Kidney (tissue), 14 donors: ENCODE measurements around the gene APOA1. TPM values are rescaled to one million over a fixed set of nuclear protein-coding genes. Genes with fewer than 3 reads are reported as not detected.

Source experiments
- DNase-seq, 5 donors: peaks; one replicate each; pipeline ENCODE4 v3.0.0-alpha.2; 2013 to 2020
- FAIRE-seq: peaks from 2 replicates; lab custom pipeline; 2012; peaks lifted over from hg19 to GRCh38; lab: Jason Lieb, UNC
- H3K27ac ChIP-seq, 2 donors: one replicate each; pipeline ENCODE4 v1.7.0; 2013; ENCODE audit warnings: low read depth in 2 of 2, low read length in 2 of 2, inconsistent platforms in 1 of 2
- H3K27me3 ChIP-seq: one replicate; pipeline ENCODE4 v1.7.1; 2013; ENCODE audit warnings: low read length, inconsistent platforms; ENCODE audit not compliant: control insufficient read depth, insufficient read depth
- H3K36me3 ChIP-seq, 3 donors: one replicate each; pipeline versions ENCODE4 v1.7.0 to v1.7.1; 2013; ENCODE audit warnings: low read length in 3 of 3, control low read depth in 1 of 3, inconsistent platforms in 1 of 3; ENCODE audit not compliant: insufficient read depth in 3 of 3, control insufficient read depth in 2 of 3
- H3K4me1 ChIP-seq, 3 donors: one replicate each; pipeline versions ENCODE4 v1.7.0 to v1.7.1; 2013; ENCODE audit warnings: low read length in 3 of 3, inconsistent platforms in 1 of 3, low read depth in 1 of 3; ENCODE audit not compliant: control insufficient read depth in 2 of 3, insufficient read depth in 2 of 3
- H3K4me3 ChIP-seq, 3 donors: one replicate each; pipeline versions ENCODE4 v1.7.0 to v1.8.1; 2013; ENCODE audit warnings: low read length in 3 of 3, control low read depth in 1 of 3, inconsistent platforms in 1 of 3
- H3K9ac ChIP-seq, 3 donors: one replicate each; pipeline versions ENCODE4 v1.7.0 to v1.7.1; 2013; ENCODE audit warnings: low read length in 3 of 3, control low read depth in 1 of 3, inconsistent platforms in 1 of 3
- H3K9me3 ChIP-seq, 3 donors: one replicate each; pipeline versions ENCODE4 v1.7.0 to v1.7.1; 2013; ENCODE audit warnings: low read length in 3 of 3, control low read depth in 1 of 3, inconsistent platforms in 1 of 3; ENCODE audit not compliant: control insufficient read depth in 2 of 3, insufficient read depth in 1 of 3
- CTCF ChIP-seq: IDR thresholded peaks from 3 replicates; pipeline ENCODE4 v1.5.1; 2012; ENCODE audit warnings: mild to moderate bottlenecking, moderate library complexity, borderline replicate concordance; ENCODE audit not compliant: insufficient read depth; ENCODE audit errors: extremely low read depth
- intact Hi-C: fragments of 100-400 bp; cut with DNase I; formaldehyde crosslinking; loops from one replicate; pipeline ENCODE4 v1.11.1; 2022
- polyA plus RNA-seq: library from polyadenylated mRNA; stranded (reverse); fragments of 350-450 nt; fragmentation: Illumina TruSeq; extraction: RNeasy Lipid Tissue Mini Kit (QIAGEN cat#74804); gene quantifications from one replicate; pipeline ENCODE4 v1.2.3, GENCODE V29; 2014; ENCODE audit warnings: low read depth, low replicate concordance; ENCODE audit not compliant: insufficient read depth
- total RNA-seq: library from RNA; stranded (reverse); fragmentation: NEBNext Ultra II Directional; extraction: Animal tissue kit (Norgen Biotek cat#: 25700); gene quantifications from one replicate; pipeline ENCODE4 v1.2.1, GENCODE V29; 2021
- donor health status: control.
- donor health status: control.
- donor health status: control.
- donor health status: control.
- donor health status: control.
- donor health status: DM: yes; HTN: yes; CAD: no.
- donor health status: Normal renal cell carcinoma (clear cell type).

The APOA1 gene
- total and polyA plus RNA-seq, 2 donors from 2014 or later, result 2.0 TPM; not detected in 1

DNA sequence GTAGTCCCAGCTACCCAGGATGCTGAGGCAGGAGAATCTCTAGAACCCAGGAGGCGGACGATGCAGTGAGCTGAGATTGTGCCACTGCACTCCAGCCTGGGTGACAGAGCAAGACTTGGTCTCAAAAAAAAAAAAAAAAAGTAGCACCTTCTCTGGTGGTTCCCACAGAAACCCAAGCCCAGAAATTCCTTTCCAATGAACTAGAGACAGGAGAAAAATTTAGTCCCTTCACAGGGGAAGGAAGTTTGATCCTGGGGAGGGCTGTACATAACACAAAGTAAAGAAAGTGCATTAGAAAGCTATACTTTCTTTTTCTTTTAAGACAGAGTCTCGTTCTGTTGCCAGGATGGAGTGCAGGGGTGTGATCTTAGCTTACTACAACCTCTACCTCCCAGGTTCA, 25.5 kb upstream of the APOA1 start:
- Histone ChIP-seq H3K27ac (no peak overlapping the region), H3K36me3 (peaks cover 4 to 67% (median 59%) of the 10 kb centered on the region in 3 donors), H3K27me3 (no peaks in the 10 kb centered on the region), H3K4me1 (no peaks in the 10 kb centered on the region), H3K9me3 (no peaks in the 10 kb centered on the region), H3K9ac (no peak overlapping the region), H3K4me3 (no peak overlapping the region)
- DNase-seq (no peak), FAIRE-seq (no peak)
- intact Hi-C loops, result no loop called here
- no peak for TF ChIP-seq CTCF

DNA sequence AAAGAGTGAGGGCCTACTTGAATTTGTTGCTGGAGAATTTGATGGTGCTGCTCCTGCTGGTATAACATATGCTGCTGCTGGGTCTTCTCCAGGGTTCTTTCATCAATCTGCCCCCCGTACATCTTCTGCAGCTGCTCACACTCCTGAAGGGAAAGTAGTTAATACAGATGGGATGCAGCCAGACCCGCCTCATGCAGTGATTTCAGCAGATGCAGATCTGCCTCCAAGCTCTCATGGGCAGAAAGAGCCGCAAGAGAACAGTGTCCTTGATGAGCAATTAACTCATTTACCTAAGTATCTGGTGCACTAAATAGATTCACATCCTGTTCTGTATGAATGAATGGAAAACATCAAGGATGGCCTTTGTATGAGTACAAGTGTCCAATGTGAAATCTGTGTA, 24.8 kb upstream of the APOA1 start:
- DNase-seq (no peak), FAIRE-seq (no peak)
- H3K36me3 ChIP-seq, result peaks cover 6 to 66% (median 58%) of the 10 kb centered on the region in 3 donors
- H3K4me1 ChIP-seq, result no peaks in the 10 kb centered on the region
- no peak overlapping the region for H3K27ac ChIP-seq
- no peaks in the 10 kb centered on the region for H3K9me3 ChIP-seq
- no peak for TF ChIP-seq CTCF
- no peak overlapping the region for H3K9ac ChIP-seq
- no peaks in the 10 kb centered on the region for H3K27me3 ChIP-seq
- no peak overlapping the region for H3K4me3 ChIP-seq
- intact Hi-C loops, result no loop called here

DNA sequence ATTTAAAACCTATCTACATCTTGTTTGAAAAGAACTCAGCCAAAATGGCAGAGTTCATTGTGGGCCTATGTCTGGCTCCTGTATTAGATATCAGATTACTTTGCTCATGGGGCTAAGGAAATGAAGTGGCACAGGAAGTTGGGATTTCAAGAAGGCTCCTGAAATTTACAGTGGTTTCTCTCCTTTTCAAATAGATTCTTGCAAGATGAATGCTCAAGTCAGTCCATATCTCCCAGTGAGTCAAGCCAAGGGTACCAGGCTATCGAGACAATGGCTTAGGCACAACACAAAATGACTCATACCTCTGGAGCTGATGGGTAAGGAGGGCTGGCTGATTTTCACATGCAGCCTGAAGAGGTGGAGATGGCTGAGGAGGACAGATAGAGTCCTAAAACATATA, 24.1 kb upstream of the APOA1 start:
- Histone ChIP-seq H3K36me3 (peaks cover 6 to 67% (median 61%) of the 10 kb centered on the region in 3 donors), H3K4me1 (no peaks in the 10 kb centered on the region), H3K4me3 (no peak overlapping the region), H3K9ac (no peak overlapping the region), H3K9me3 (no peaks in the 10 kb centered on the region), H3K27me3 (no peaks in the 10 kb centered on the region), H3K27ac (no peak overlapping the region)
- intact Hi-C loops, result no loop called here
- FAIRE-seq (no peak), DNase-seq (no peak)
- no peak for TF ChIP-seq CTCF

- no peak overlapping the region for H3K4me3 ChIP-seq
- TF ChIP-seq CTCF, result no peak
- peaks cover 6 to 68% (median 58%) of the 10 kb centered on the region in 3 donors for H3K36me3 ChIP-seq
- DNase-seq (no peak), FAIRE-seq (no peak)
- H3K27me3 ChIP-seq, result no peaks in the 10 kb centered on the region
- no peak overlapping the region for H3K27ac ChIP-seq
- H3K9me3 ChIP-seq, result no peaks in the 10 kb centered on the region
- no peaks in the 10 kb centered on the region for H3K4me1 ChIP-seq
- intact Hi-C loops, result no loop called here
- no peak overlapping the region for H3K9ac ChIP-seq
Measured at GRCh38 chr11:116860303-116860702, 22.9 kb upstream of the APOA1 start.
